HepG2 (cell line): ENCODE results near the gene ZNF563. TPM values are rescaled to one million over a fixed set of nuclear protein-coding genes. Genes with fewer than 3 reads are reported as not detected.
A peak's percentile ranks its signal among the peaks of the same experiment; 100 is the strongest.

Experiments used
- ATF1 ChIP-seq: IDR thresholded peaks from 2 replicates; pipeline ENCODE4 v1.6.1; 2016; ENCODE audit warnings: mild to moderate bottlenecking, control low read depth
- DMAP1 ChIP-seq: IDR thresholded peaks from 2 replicates; pipeline ENCODE4 v1.6.1; 2016
- HOXD1 ChIP-seq: sonication (generic); formaldehyde crosslinking; IDR thresholded peaks from 2 replicates; pipeline ENCODE4 v1.5.0; 2020; ENCODE audit warnings: missing genetic modification reagents
- KLF16 ChIP-seq, 2 experiments: sonication (generic) in 1 of 2; formaldehyde crosslinking in 1 of 2; IDR thresholded peaks; 2 replicates each; pipeline versions ENCODE4 v1.6.1 to v1.8.0; 2016 to 2023; ENCODE audit warnings: missing genetic modification reagents in 2 of 2, missing compliant biosample characterization in 1 of 2
- KMT2B ChIP-seq: IDR thresholded peaks from 2 replicates; pipeline ENCODE4 v1.6.1; 2016; ENCODE audit warnings: missing genetic modification reagents, missing compliant biosample characterization
- LCORL ChIP-seq, 2 experiments: fragments of 450-650 bp in 1 of 2; sonication (generic) in 1 of 2; formaldehyde crosslinking in 1 of 2; IDR thresholded peaks; 2 replicates each; pipeline versions ENCODE4 v1.5.0 to v1.6.1; 2017 to 2020; ENCODE audit warnings: antibody characterized with exemption in 1 of 2, missing genetic modification reagents in 1 of 2
- MAFF ChIP-seq: IDR thresholded peaks from 2 replicates; pipeline ENCODE4 v1.6.1; 2011; ENCODE audit warnings: low read depth, low read length, improper control_type of control experiment
- MAFG ChIP-seq: sonication (generic); formaldehyde crosslinking; IDR thresholded peaks from 2 replicates; pipeline ENCODE4 v1.5.1; 2020; ENCODE audit warnings: mild to moderate bottlenecking, missing genetic modification reagents
- MZF1 ChIP-seq: sonication (generic); formaldehyde crosslinking; IDR thresholded peaks from 2 replicates; pipeline ENCODE4 v1.8.1; 2023; ENCODE audit warnings: mild to moderate bottlenecking, missing genetic modification reagents, borderline replicate concordance
- NFIB ChIP-seq: sonication (generic); formaldehyde crosslinking; IDR thresholded peaks from 2 replicates; pipeline ENCODE4 v1.9.0; 2021; ENCODE audit warnings: missing genetic modification reagents, mild to moderate bottlenecking, borderline replicate concordance
- NR1H2 ChIP-seq: sonication (generic); formaldehyde crosslinking; IDR thresholded peaks from 2 replicates; pipeline ENCODE4 v1.8.1; 2022; ENCODE audit warnings: low read depth, missing genetic modification reagents, borderline replicate concordance
- POLR2AphosphoS5 ChIP-seq: IDR thresholded peaks from 2 replicates; pipeline ENCODE4 v1.6.1; 2012; ENCODE audit warnings: low read depth, low read length
- ZNF558 ChIP-seq: sonication (generic); formaldehyde crosslinking; IDR thresholded peaks from 2 replicates; pipeline ENCODE4 v1.9.0; 2022; ENCODE audit warnings: mild to moderate bottlenecking, missing genetic modification reagents, borderline replicate concordance
- polyA plus RNA-seq, 8 experiments: library from polyadenylated mRNA; depleted of rRNA in 3 of 8; stranded (reverse) in 7 of 8; unstranded in 1 of 8; fragments of >200 nt; fragmentation: Illumina TruSeq in 4 of 8; extraction: Trizol in 4 of 8; gene quantifications; 2 replicates each; pipeline versions ENCODE4 v1.2.1 to v1.2.3, GENCODE V29; 2011 to 2016; ENCODE audit warnings: low read depth in 4 of 8, missing spikeins in 1 of 8, mixed read lengths in 1 of 8; ENCODE audit not compliant: insufficient read depth in 1 of 8
- total RNA-seq, 5 experiments: library from RNA; depleted of rRNA; stranded (reverse); fragments of >200 nt; fragmentation: Illumina TruSeq; extraction: Trizol; gene quantifications; 2 replicates each; pipeline ENCODE4 v1.2.3, GENCODE V29; 2016; ENCODE audit warnings: low read depth in 1 of 5
- TF ChIP-seq, protein P1 (sequence below): sonication (generic); formaldehyde crosslinking; IDR thresholded peaks from 2 replicates; pipeline ENCODE4 v1.5.1; 2020; ENCODE audit warnings: mild to moderate bottlenecking, missing genetic modification reagents, moderate library complexity
- TF ChIP-seq, protein P2 (sequence below): sonication (generic); formaldehyde crosslinking; IDR thresholded peaks from 2 replicates; pipeline ENCODE4 v1.4.0; 2020; ENCODE audit warnings: missing genetic modification reagents, borderline replicate concordance
- TF ChIP-seq, protein P3 (sequence below): sonication (generic); formaldehyde crosslinking; IDR thresholded peaks from 2 replicates; pipeline ENCODE4 v1.9.0; 2022; ENCODE audit warnings: low read depth, missing genetic modification reagents
- TF ChIP-seq, protein P4 (sequence below): sonication (generic); formaldehyde crosslinking; IDR thresholded peaks from 2 replicates; pipeline ENCODE4 v1.4.0; 2020; ENCODE audit warnings: missing genetic modification reagents

ZNF563 gene
- total and polyA plus RNA-seq, 2 of the 13 experiments (the other 11 are each of a cell fraction or from before 2014, with no cell fraction given): 7.5 to 19.5 TPM

DNA sequence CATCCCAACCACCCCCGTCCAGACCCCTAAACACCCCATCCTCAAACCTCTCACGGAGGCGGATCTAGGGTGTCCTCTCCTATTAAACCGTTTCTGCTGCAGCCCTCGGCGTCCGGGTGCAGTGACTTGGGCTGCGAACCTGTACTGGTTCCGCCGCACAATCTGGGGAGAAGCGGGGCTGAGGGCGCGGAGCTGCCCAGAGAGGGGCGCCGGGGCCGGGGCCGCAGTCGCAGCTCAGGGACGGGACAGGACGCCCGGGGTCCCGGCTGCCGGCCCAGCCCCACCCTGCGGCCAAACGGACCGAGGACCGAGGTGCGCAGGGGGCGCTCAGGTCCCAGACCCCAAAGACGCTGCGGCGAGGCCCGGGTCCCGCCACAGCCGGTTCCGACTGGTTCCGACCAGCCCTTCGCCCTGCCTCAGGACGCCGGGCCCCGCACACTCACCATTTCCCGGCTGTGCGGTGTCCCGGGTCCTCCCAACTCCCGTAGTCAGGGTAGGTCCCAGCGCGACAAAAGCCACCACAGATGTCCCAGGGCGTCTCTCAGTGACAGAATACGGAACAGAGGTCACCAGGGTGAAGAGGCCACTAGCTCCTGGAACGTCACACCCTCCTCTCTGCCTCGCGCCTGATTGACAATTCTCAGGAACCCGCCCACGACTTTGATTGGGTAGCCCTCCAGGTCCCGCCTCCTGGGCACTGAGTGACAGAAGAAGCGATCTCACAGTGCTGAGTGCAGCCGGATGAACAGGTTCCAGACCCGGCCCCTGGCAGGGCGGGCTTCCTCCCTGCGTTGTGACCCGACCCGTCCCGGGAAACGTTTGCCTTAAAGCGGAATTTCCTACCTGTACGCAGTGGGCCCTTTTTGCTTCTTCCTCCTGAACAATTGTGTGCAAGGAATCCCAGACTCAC, 38.9 kb downstream of the ZNF563 start, which contains the start of gene ZNF44 (continued):
- TF ChIP-seq, protein P1, sequence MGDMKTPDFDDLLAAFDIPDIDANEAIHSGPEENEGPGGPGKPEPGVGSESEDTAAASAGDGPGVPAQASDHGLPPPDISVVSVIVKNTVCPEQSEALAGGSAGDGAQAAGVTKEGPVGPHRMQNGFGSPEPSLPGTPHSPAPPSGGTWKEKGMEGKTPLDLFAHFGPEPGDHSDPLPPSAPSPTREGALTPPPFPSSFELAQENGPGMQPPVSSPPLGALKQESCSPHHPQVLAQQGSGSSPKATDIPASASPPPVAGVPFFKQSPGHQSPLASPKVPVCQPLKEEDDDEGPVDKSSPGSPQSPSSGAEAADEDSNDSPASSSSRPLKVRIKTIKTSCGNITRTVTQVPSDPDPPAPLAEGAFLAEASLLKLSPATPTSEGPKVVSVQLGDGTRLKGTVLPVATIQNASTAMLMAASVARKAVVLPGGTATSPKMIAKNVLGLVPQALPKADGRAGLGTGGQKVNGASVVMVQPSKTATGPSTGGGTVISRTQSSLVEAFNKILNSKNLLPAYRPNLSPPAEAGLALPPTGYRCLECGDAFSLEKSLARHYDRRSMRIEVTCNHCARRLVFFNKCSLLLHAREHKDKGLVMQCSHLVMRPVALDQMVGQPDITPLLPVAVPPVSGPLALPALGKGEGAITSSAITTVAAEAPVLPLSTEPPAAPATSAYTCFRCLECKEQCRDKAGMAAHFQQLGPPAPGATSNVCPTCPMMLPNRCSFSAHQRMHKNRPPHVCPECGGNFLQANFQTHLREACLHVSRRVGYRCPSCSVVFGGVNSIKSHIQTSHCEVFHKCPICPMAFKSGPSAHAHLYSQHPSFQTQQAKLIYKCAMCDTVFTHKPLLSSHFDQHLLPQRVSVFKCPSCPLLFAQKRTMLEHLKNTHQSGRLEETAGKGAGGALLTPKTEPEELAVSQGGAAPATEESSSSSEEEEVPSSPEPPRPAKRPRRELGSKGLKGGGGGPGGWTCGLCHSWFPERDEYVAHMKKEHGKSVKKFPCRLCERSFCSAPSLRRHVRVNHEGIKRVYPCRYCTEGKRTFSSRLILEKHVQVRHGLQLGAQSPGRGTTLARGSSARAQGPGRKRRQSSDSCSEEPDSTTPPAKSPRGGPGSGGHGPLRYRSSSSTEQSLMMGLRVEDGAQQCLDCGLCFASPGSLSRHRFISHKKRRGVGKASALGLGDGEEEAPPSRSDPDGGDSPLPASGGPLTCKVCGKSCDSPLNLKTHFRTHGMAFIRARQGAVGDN (CRISPR knock-in tag): peak; percentile 69
- peak; percentile 54; the same call in 1 of the 2 replicates for TF ChIP-seq HOXD1 (CRISPR knock-in tag)
- peak; percentile 35 for TF ChIP-seq MAFF
- TF ChIP-seq KLF16 (CRISPR knock-in tag; IDR thresholded peaks at IDR 0.05): peak in 1 of 2 experiments; percentile 35; a peak in 1 of 4 replicates
- TF ChIP-seq, protein P2, sequence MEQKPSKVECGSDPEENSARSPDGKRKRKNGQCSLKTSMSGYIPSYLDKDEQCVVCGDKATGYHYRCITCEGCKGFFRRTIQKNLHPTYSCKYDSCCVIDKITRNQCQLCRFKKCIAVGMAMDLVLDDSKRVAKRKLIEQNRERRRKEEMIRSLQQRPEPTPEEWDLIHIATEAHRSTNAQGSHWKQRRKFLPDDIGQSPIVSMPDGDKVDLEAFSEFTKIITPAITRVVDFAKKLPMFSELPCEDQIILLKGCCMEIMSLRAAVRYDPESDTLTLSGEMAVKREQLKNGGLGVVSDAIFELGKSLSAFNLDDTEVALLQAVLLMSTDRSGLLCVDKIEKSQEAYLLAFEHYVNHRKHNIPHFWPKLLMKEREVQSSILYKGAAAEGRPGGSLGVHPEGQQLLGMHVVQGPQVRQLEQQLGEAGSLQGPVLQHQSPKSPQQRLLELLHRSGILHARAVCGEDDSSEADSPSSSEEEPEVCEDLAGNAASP (CRISPR knock-in tag): 0 out of 2 replicates have a peak, but pooled peaks have one; percentile 12
- peak; percentile 66; the same call in 1 of the 2 replicates for TF ChIP-seq ATF1 (CRISPR knock-in tag)
- TF ChIP-seq, protein P3, sequence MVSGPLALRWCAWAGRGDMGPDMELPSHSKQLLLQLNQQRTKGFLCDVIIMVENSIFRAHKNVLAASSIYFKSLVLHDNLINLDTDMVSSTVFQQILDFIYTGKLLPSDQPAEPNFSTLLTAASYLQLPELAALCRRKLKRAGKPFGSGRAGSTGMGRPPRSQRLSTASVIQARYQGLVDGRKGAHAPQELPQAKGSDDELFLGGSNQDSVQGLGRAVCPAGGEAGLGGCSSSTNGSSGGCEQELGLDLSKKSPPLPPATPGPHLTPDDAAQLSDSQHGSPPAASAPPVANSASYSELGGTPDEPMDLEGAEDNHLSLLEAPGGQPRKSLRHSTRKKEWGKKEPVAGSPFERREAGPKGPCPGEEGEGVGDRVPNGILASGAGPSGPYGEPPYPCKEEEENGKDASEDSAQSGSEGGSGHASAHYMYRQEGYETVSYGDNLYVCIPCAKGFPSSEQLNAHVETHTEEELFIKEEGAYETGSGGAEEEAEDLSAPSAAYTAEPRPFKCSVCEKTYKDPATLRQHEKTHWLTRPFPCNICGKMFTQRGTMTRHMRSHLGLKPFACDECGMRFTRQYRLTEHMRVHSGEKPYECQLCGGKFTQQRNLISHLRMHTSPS (CRISPR knock-in tag): no peak
- TF ChIP-seq DMAP1 (CRISPR knock-in tag): peak; percentile 10; the same call in 1 of the 2 replicates
- TF ChIP-seq NFIB: no peak
- TF ChIP-seq NR1H2: no peak
- 0 out of 2 replicates have a peak, but pooled peaks have one; percentile 16 for TF ChIP-seq ZNF558 (CRISPR knock-in tag)
- no peak for TF ChIP-seq LCORL (IDR thresholded peaks at IDR 0.05)
- TF ChIP-seq LCORL (CRISPR knock-in tag; IDR thresholded peaks at IDR 0.05): 0 out of 2 replicates have a peak, but pooled peaks have one; percentile 30
- TF ChIP-seq POLR2AphosphoS5: peak; percentile 90
- TF ChIP-seq, protein P4, sequence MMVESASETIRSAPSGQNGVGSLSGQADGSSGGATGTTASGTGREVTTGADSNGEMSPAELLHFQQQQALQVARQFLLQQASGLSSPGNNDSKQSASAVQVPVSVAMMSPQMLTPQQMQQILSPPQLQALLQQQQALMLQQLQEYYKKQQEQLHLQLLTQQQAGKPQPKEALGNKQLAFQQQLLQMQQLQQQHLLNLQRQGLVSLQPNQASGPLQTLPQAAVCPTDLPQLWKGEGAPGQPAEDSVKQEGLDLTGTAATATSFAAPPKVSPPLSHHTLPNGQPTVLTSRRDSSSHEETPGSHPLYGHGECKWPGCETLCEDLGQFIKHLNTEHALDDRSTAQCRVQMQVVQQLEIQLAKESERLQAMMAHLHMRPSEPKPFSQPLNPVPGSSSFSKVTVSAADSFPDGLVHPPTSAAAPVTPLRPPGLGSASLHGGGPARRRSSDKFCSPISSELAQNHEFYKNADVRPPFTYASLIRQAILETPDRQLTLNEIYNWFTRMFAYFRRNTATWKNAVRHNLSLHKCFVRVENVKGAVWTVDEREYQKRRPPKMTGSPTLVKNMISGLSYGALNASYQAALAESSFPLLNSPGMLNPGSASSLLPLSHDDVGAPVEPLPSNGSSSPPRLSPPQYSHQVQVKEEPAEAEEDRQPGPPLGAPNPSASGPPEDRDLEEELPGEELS: peak; percentile 48; the same call in 1 of the 2 replicates
- TF ChIP-seq KMT2B (CRISPR knock-in tag): peak; percentile 47; the same call in 1 of the 2 replicates
- TF ChIP-seq MAFG (CRISPR knock-in tag): no peak
- 0 out of 2 replicates have a peak, but pooled peaks have one; percentile 24 for TF ChIP-seq MZF1 (CRISPR knock-in tag)
